Liver (tissue), 3 donors: ENCODE results near the gene GALNT14.

Source experiments
- EGR1 ChIP-seq, 2 donors: IDR thresholded peaks; 2 replicates each; pipeline ENCODE4 v1.6.1; 2016 to 2018; ENCODE audit warnings: antibody characterized with exemption in 2 of 2, low read depth in 2 of 2
- GABPA ChIP-seq, 2 donors: IDR thresholded peaks in 1 of 2; conservative IDR thresholded peaks in 1 of 2; 2 replicates each; pipeline ENCODE4 v1.6.1; 2016; ENCODE audit warnings: antibody characterized with exemption in 2 of 2, mild to moderate bottlenecking in 1 of 2, moderate library complexity in 1 of 2
- NR2F2 ChIP-seq: IDR thresholded peaks from 2 replicates; pipeline ENCODE4 v1.6.1; 2016; ENCODE audit warnings: antibody characterized with exemption
- YY1 ChIP-seq: IDR thresholded peaks from 2 replicates; pipeline ENCODE4 v1.6.1; 2016; ENCODE audit warnings: antibody characterized with exemption, mild to moderate bottlenecking
- TF ChIP-seq, protein P1 (sequence below): fragments of 150-350 bp; IDR thresholded peaks from 2 replicates; pipeline ENCODE4 v1.5.1; 2017; ENCODE audit warnings: improper control_type of control experiment, low read depth, low read length; ENCODE audit not compliant: missing input control
- TF ChIP-seq, protein P2 (sequence below): IDR thresholded peaks from 2 replicates; pipeline ENCODE4 v1.6.1; 2016; ENCODE audit warnings: antibody characterized with exemption, mild to moderate bottlenecking
- donor health status: healthy.
- donor health status: healthy.

DNA sequence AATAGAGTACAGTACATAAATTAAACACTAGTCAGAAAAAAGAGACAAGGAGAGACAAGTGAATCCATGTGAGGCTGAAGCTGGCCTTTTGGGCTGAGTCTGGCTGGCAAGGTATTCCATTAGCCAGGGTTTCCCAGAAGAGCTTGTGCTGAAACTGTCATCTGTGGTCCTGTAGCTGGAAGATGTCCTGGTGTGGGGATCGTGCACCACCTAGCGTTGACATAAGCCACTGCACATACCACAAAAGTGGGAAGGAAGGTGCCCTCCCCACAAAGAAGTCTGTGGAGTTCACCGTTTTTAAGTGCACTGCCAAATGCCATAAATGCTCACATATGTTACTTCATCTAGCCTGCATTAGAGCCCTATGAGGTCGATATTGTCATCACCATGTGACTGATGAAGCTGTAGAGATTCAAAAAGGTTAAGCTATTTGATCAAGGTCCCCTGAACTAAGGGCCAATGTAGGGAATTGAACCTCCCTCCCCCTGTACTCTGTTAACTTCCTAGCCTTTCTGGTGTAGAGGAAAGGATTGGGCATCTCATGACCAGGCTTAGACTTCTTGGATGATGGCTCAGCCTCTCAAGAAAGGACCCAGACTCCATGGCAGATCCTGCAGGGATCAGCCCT lies 31.9 kb upstream of the GALNT14 start:
- TF ChIP-seq, protein P1, sequence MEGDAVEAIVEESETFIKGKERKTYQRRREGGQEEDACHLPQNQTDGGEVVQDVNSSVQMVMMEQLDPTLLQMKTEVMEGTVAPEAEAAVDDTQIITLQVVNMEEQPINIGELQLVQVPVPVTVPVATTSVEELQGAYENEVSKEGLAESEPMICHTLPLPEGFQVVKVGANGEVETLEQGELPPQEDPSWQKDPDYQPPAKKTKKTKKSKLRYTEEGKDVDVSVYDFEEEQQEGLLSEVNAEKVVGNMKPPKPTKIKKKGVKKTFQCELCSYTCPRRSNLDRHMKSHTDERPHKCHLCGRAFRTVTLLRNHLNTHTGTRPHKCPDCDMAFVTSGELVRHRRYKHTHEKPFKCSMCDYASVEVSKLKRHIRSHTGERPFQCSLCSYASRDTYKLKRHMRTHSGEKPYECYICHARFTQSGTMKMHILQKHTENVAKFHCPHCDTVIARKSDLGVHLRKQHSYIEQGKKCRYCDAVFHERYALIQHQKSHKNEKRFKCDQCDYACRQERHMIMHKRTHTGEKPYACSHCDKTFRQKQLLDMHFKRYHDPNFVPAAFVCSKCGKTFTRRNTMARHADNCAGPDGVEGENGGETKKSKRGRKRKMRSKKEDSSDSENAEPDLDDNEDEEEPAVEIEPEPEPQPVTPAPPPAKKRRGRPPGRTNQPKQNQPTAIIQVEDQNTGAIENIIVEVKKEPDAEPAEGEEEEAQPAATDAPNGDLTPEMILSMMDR, result peak; percentile 91
- TF ChIP-seq YY1 (no peak), GABPA (IDR thresholded peaks at IDR 0.05 in 1 of 2, conservative IDR thresholded peaks at IDR 0.05 in 1 of 2) (no peak), EGR1 (IDR thresholded peaks at IDR 0.05; ENCODE audit: low read depth in 2 of 2) (no peak), NR2F2 (no peak)
- TF ChIP-seq, protein P2, sequence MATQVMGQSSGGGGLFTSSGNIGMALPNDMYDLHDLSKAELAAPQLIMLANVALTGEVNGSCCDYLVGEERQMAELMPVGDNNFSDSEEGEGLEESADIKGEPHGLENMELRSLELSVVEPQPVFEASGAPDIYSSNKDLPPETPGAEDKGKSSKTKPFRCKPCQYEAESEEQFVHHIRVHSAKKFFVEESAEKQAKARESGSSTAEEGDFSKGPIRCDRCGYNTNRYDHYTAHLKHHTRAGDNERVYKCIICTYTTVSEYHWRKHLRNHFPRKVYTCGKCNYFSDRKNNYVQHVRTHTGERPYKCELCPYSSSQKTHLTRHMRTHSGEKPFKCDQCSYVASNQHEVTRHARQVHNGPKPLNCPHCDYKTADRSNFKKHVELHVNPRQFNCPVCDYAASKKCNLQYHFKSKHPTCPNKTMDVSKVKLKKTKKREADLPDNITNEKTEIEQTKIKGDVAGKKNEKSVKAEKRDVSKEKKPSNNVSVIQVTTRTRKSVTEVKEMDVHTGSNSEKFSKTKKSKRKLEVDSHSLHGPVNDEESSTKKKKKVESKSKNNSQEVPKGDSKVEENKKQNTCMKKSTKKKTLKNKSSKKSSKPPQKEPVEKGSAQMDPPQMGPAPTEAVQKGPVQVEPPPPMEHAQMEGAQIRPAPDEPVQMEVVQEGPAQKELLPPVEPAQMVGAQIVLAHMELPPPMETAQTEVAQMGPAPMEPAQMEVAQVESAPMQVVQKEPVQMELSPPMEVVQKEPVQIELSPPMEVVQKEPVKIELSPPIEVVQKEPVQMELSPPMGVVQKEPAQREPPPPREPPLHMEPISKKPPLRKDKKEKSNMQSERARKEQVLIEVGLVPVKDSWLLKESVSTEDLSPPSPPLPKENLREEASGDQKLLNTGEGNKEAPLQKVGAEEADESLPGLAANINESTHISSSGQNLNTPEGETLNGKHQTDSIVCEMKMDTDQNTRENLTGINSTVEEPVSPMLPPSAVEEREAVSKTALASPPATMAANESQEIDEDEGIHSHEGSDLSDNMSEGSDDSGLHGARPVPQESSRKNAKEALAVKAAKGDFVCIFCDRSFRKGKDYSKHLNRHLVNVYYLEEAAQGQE, result no peak
